Stimulated activated CD4-positive, alpha-beta T cell treated with anti-CD3 and anti-CD28 coated beads, Interleukin-15, amount 100 ng/mL, for 1 hour (primary cell): Measurements from ENCODE around the gene TBCEL.

ENCODE experiments used
- DNase-seq, 2 donors: peaks; one replicate each; pipeline ENCODE4 v3.0.0-alpha.2; 2020; ENCODE audit warnings: low read depth in 1 of 2, low spot score in 1 of 2

Gene TBCEL

GRCh38 chr11:121134741-121135312 lies 110.9 kb downstream of the TBCEL start:
- DNase-seq = no peak

- no peak for DNase-seq
These were observed 113.1 kb downstream of the TBCEL start for GRCh38 chr11:121137005-121137404.

- no peak for DNase-seq
These were observed 114.4 kb downstream of the TBCEL start for GRCh38 chr11:121138259-121138658.

- DNase-seq = no peak
These were observed 116.5 kb downstream of the TBCEL start for GRCh38 chr11:121140369-121140768.
